Myocyte (in vitro differentiated cells): ENCODE data around the gene ZNF853. TPM values are rescaled to one million over a fixed set of nuclear protein-coding genes. Genes with fewer than 3 reads are reported as not detected.
"Not testable (repeated sequence)": the region's sequence is repeated elsewhere in the genome, so short reads cannot be mapped to it uniquely, and the experiment has no call there.

Source experiments
- DNase-seq: peaks from one replicate; pipeline ENCODE4 v3.0.0-alpha.2; 2012; ENCODE audit warnings: low read depth
- total RNA-seq: library from RNA; depleted of rRNA; stranded (reverse); fragments of >200 nt; gene quantifications from 2 replicates; pipeline ENCODE4 v1.2.3, GENCODE V29; 2014

ZNF853 gene
- total RNA-seq, 1 donor from 2014 or later, result 1.0 TPM

DNA sequence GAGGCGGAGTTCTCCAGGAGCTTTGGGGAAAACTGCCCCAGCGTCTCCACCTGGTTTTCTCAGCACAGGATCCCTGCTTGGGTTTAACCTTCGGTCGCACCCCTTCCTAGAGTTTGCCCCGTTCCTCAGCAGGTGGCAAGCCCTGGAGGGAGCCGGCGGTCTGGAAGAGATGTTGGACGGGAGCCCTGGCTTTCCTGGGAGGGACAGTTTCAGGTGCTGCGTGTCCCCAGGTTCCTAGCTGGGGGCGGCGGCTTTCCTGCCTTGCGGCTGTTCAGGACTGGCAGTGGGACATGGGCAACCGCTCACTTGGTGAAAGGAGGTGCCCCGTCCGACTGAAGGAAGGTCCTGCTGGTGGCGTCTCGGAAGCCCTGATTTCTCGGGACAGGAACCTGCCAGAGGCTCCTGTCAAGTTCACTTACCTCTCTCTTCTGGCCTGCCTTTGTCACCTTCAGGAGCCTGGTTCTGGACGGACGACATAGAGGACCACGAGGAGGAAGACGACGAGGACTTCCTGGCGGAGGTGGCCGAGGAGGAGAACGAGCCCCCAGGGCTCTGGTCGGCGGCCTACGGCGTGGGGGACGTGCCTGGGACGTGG lies 36.5 kb downstream of the ZNF853 start:
- no peak for DNase-seq

- DNase-seq, result no peak
Observed at GRCh38 chr7:6652446-6653011, 37.1 kb downstream of the ZNF853 start.

- no peak for DNase-seq
Observed at GRCh38 chr7:6653071-6654003, 37.9 kb downstream of the ZNF853 start.

GRCh38 chr7:6654113-6654841 lies 38.9 kb downstream of the ZNF853 start:
- no peak for DNase-seq

GRCh38 chr7:6654842-6655610 lies 39.6 kb downstream of the ZNF853 start:
- no peak for DNase-seq

DNA sequence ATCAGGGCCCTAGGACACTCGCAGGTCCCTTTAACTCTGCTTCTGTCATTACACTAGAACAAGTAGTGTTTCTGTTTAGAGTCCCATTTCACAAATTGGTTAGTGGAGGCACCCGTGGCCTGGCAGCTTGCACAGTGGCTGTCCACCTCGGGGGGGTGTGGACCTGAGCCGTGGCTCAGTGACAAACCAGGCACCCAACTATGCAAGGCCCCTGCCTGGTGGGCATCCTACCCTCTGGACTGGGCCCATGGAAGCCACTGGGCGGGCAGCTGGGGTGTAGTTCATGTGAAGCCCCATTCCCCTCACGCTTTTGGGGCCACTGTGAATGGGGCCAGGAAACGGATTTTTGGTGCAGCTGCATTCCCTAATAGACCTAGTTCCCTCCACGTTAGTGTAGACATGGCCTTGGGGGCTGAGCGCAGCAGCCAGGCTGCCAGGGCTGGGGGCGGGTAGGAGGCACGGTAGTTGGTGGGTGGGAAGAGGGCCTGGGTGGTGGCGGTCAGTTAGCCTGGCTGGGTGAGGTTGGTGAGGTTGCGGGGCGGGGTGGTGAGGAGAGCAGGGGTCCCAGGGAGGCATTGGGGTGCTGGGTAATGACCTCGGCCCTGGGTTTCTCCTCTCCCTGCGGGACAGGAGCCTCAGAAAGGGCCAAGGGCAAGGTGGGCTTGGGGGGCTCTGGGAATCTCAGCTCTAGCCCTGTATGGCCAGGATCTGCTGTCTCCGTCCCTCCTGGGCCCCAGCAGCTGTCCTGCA lies 40.4 kb downstream of the ZNF853 start:
- DNase-seq, result no peak

DNA sequence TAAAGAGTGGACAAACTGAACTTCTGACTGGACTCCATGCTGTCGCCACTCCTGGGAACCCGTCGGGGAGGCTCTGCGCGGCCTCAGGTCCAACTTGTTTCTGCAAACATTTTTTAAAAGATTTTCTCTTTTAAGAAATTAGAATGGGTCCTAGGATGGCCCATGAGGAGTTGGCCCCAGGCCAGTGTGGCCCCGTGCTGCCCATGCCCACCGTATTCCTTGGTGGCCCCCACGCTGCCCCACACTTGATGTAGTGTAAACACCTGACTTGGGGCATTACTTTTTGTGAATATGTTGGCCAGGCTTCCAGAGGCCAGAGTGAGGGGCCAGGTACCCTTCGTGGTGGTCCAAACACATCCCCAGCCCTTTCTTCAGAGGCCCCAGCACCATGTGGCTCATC lies 41.0 kb downstream of the ZNF853 start:
- DNase-seq, result no peak

- DNase-seq, result no peak
Observed at GRCh38 chr7:6658618-6659345, 43.4 kb downstream of the ZNF853 start.

- DNase-seq, result not testable (repeated sequence)
Observed at GRCh38 chr7:6670851-6671250, 55.4 kb downstream of the ZNF853 start.

Other genes with a start within 250 kb of the ZNF853 start
- 91.0 and 105 TPM in 2 replicates for gene RAC1, start 241.1 kb upstream of the ZNF853 start, total RNA-seq
- gene DAGLB, start 167.7 kb upstream of the ZNF853 start, total RNA-seq, result 27.7 and 31.3 TPM in 2 replicates
- gene KDELR2, start 131.5 kb upstream of the ZNF853 start, total RNA-seq, result 184 and 240 TPM in 2 replicates
- gene GRID2IP, start 64.1 kb upstream of the ZNF853 start, total RNA-seq, result 0.27 TPM in 1 of 2 replicates, not detected in the other
- 84.3 and 103 TPM in 2 replicates for gene ZDHHC4, start 38.2 kb upstream of the ZNF853 start, total RNA-seq
- gene INTS15, start 25.6 kb upstream of the ZNF853 start, total RNA-seq, result 26.2 and 33.3 TPM in 2 replicates
- gene ZNF316, start 21.7 kb downstream of the ZNF853 start, total RNA-seq, result 33.7 and 40.8 TPM in 2 replicates
- gene ZNF12, start 91.3 kb downstream of the ZNF853 start, total RNA-seq, result 21.7 and 26.5 TPM in 2 replicates
- 0.29 and 0.31 TPM in 2 replicates for gene RSPH10B2, start 138.5 kb downstream of the ZNF853 start, total RNA-seq
- gene CCZ1B, start 210.7 kb downstream of the ZNF853 start, total RNA-seq, result 22.8 and 37.5 TPM in 2 replicates